ENCODE data around the gene TTC23L. TPM values are rescaled to one million over a fixed set of nuclear protein-coding genes. Genes with fewer than 3 reads are reported as not detected.

TTC23L gene
- total RNA-seq, 1 donor, result 0.10 TPM

DNA sequence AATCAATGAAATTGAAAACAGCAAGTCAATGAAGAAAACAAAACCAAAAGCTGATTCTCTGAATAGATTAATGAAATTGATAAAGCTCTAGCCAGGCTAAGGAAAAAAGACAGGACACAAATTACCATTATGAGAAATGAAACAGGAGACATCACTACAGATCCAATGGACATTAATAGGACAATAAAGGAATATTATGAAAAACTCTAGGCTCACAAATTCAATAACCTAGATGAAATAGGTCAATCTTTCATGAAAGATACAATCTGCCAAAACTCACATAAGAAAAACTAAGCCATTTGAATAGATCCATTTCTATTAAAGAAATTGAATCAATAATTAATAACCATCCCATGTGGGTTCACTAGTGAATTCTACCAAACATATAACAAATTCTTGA lies 37.3 kb downstream of the TTC23L start:
- no peaks in the 10 kb centered on the region for H3K27me3 ChIP-seq (ENCODE audit: insufficient read depth, low read length)
- H3K9me3 ChIP-seq (ENCODE audit: low read depth, low read length), result peaks cover 4% of the 10 kb centered on the region
- no peak overlapping the region for H3K4me3 ChIP-seq (ENCODE audit: low read length)
- no peaks in the 10 kb centered on the region for H3K4me1 ChIP-seq (ENCODE audit: insufficient read depth, low read length)

DNA sequence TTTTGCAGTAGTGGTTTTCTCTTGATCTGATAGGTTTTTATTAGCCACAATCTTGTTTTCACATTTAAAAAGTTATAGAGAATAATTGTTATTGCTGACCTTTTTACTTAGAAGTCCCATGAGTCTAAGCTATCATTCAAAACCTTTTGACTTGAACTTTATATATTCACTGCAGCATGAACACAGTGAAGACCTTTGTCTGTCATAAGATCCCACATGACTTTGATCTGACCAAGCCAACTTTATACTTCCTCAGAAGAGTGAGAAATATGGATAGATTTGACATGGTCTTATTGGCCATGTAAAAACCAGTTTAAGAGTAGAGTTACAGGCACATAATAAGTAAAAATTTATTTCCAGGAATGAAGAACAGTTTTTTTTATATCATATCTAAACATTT lies 42.3 kb downstream of the TTC23L start:
- Histone ChIP-seq H3K4me3 (ENCODE audit: low read length) (no peak overlapping the region), H3K4me1 (ENCODE audit: insufficient read depth, low read length) (no peaks in the 10 kb centered on the region), H3K9me3 (ENCODE audit: low read depth, low read length) (no peaks in the 10 kb centered on the region), H3K27me3 (ENCODE audit: insufficient read depth, low read length) (no peaks in the 10 kb centered on the region)

DNA sequence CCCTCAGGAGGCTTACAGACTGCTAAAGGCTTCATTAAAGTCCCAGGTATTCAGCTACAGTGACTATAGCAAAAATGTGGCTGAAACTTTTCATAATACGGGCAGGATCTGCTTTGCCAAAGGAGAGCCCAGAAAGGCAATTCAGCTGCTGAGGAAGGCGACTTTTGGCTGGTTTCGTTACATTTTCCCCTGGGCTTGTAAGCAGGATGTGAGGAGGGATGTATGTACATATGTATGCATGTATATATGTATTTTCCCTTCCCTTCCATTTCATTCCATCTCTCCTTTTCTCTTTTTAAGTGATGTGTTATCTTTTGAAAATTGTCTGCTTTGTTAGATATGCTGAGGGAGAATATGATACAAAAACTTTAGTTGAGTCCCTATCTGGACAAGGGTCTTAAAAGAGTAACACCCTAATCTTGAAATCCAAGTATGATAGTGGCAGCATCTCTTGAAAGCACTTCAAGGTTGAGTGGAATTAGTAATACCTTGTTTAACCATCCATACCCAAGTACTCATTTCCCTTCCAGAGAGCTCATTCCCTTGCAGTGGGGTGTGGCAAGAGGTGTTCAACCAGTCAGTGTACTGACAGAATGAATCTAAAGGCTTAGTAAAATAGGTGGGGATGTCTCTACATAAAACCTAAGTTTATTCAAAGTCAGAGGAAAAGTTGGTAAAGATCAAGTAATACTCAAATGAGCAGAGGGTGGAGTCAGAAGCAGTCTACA lies 47.6 kb downstream of the TTC23L start:
- no peaks in the 10 kb centered on the region for H3K4me1 ChIP-seq (ENCODE audit: insufficient read depth, low read length)
- H3K4me3 ChIP-seq (ENCODE audit: low read length), result no peak overlapping the region
- no peaks in the 10 kb centered on the region for H3K27me3 ChIP-seq (ENCODE audit: insufficient read depth, low read length)
- no peaks in the 10 kb centered on the region for H3K9me3 ChIP-seq (ENCODE audit: low read depth, low read length)

DNA sequence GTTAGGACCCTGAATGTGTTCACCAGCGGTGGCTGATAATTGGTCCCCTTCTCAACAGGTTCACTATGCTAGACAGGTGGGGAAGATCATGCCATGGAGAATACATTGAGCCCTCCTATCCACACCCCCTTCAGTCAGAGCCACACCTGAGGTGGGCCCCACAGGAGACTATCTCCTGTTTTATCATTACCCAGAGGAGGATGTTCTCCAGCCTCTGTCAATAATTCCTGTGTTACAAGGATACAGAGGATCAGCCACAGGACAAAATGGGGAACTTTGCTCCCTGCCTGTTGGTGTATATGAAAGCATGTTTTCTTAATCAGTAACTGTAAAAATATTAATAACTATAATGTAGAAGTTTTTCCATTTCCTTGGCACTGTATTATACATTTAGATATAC lies 50.4 kb downstream of the TTC23L start:
- H3K4me3 ChIP-seq (ENCODE audit: low read length), result no peak overlapping the region
- no peaks in the 10 kb centered on the region for H3K4me1 ChIP-seq (ENCODE audit: insufficient read depth, low read length)
- H3K27me3 ChIP-seq (ENCODE audit: insufficient read depth, low read length), result no peaks in the 10 kb centered on the region
- no peaks in the 10 kb centered on the region for H3K9me3 ChIP-seq (ENCODE audit: low read depth, low read length)

DNA sequence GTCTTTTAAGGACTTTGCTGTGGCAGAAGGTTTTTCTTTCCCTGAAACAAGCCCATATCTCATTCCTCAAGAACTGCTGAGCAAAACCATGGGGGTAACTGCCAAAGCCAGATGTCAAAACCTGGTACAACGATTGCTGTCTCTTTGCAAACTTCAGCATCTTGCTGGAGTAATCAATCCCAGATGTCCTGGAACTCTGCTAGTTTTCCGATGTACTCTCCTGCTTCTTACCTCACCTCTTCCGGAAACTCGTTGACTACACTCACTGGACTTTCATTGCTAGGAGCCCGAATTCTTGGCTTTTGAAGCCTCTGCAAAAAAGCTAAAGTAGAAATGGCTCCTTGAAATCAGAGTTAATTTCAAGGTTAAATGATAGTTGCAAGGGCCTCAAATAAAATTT lies 53.0 kb downstream of the TTC23L start:
- Histone ChIP-seq H3K4me1 (ENCODE audit: insufficient read depth, low read length) (no peaks in the 10 kb centered on the region), H3K9me3 (ENCODE audit: low read depth, low read length) (no peaks in the 10 kb centered on the region), H3K27me3 (ENCODE audit: insufficient read depth, low read length) (no peaks in the 10 kb centered on the region), H3K4me3 (ENCODE audit: low read length) (no peak overlapping the region)

DNA sequence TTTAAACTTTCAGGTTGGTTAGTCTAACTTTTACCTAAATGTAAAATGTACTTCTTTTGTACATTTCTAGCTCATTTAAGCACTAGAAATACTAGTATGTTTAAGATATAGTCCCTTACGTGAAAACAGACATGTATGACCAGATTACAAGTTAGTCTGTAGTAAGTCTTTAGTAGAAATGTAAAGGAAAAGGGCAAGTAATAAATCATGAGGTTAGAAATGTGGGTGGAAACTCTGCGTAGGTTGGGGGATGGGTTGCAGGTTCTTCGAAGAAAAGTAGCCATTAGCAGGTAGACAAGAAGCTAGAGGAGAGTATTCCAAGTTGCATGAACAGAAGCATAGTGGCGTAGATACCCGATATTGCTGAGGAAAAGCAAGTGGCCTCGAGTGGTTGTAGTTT lies 53.5 kb downstream of the TTC23L start:
- Histone ChIP-seq H3K4me1 (ENCODE audit: insufficient read depth, low read length) (no peaks in the 10 kb centered on the region), H3K4me3 (ENCODE audit: low read length) (no peak overlapping the region), H3K9me3 (ENCODE audit: low read depth, low read length) (no peaks in the 10 kb centered on the region), H3K27me3 (ENCODE audit: insufficient read depth, low read length) (no peaks in the 10 kb centered on the region)

DNA sequence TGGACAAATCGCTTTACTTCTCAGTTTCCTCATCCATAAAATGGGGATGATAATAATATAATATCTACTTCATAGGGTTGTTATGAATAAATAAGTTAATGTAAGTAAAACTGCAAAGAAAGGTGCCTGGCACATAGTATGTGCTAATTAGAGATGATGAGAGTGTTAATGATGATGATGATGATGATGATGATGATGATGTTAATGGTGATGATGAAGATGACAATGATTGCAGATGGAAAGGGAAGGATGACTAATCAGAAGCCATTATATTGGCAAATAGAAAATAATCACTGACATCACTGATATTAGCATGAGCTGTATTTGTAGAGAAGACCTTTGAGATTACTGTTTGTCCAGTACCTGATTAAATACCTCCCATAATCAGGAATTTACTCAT lies 55.8 kb downstream of the TTC23L start:
- Histone ChIP-seq H3K9me3 (ENCODE audit: low read depth, low read length) (no peaks in the 10 kb centered on the region), H3K4me1 (ENCODE audit: insufficient read depth, low read length) (no peaks in the 10 kb centered on the region), H3K27me3 (ENCODE audit: insufficient read depth, low read length) (no peaks in the 10 kb centered on the region)

DNA sequence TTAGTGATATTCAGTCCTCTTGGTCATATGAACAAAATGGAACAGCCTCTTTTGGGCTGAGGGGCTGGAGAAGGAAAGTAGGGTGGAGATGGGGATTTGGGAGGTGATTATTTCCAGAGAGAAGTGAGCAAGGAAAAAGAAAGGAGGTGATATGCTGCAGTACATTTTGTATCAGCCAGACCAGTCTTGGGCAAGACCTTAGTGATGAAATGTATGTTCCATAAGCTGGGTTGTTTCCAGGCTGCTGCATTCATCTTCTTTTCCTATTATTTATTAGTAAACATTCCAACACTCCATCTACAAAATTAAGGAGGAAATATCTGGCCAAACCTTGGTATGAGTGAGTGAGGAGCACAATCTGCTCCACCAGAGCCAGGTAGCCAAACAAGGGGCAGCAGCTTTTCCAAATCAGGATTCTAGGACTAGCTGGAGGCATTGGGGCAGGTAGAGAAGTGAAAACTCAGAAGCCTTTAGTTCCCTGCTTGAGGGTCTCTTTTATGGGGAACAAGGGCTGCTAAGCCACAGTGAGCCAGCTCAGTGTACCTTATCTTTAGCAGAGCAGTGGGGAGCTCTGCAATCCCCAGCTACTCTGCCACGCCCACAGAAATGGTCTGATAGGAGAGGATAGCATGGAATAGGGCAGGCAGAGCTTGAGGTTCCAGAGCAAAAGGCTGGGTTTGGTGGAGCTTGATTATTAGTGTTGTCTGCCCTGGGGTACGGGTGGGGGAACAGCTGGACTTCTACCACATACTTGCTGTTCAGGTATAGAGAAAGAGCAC lies 56.9 kb downstream of the TTC23L start:
- Histone ChIP-seq H3K27me3 (ENCODE audit: insufficient read depth, low read length) (no peaks in the 10 kb centered on the region), H3K9me3 (ENCODE audit: low read depth, low read length) (no peaks in the 10 kb centered on the region), H3K4me1 (ENCODE audit: insufficient read depth, low read length) (no peaks in the 10 kb centered on the region), H3K4me3 (ENCODE audit: low read length) (no peak overlapping the region)

More for the DNA sequence above, 55.8 kb downstream of the TTC23L start:
- no peak overlapping the region for H3K4me3 ChIP-seq (ENCODE audit: low read length)

DNA sequence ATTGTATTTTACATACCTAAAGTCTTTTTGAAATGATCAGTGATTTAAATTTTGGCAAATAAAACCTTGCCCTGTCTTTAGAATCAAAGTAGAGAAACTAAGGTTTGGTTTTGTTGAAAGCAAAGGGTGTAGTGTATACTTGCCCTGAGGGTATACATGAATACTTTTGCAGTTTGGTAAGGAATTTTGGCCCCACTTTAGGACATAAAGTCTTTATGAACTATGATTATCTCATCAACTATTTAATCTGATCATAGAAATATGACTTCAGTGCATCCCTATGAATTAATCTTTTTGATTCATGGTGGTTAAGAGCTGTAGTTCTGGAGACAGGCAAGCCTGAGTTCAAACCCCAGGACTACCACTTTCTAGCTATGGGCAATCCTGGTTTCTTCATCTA lies 58.7 kb downstream of the TTC23L start:
- Histone ChIP-seq H3K4me3 (ENCODE audit: low read length) (no peak overlapping the region), H3K4me1 (ENCODE audit: insufficient read depth, low read length) (no peaks in the 10 kb centered on the region), H3K9me3 (ENCODE audit: low read depth, low read length) (no peaks in the 10 kb centered on the region), H3K27me3 (ENCODE audit: insufficient read depth, low read length) (no peaks in the 10 kb centered on the region)

DNA sequence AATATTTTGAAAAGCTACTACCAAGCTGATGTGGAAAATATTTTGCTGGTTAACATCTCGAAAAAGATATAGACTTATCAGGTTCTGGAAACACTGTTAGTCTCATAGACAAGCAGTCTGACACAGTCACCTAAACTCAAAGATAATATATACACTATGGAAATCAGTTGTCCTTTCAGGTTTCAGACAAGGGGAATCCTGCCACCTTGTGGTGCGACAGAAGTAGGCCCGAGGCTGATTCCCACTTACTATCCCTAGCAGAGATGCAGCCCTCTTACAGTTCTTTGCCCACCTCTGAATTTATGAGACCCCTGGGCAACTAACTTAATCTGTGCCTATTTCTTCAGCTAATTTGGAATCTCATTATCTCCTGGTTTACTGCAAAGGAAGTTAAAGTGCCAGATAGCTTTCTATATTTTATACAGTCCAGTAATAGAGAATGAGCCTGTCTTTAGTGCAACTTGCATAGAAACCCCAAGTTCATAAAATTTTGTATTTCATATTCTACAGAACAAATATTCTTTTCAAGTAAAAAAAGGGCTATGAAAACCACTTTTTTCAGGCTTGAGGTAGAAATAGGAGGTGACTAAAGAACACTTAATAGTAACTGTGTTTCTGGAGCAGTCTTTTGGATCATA lies 59.4 kb downstream of the TTC23L start:
- Histone ChIP-seq H3K9me3 (ENCODE audit: low read depth, low read length) (no peaks in the 10 kb centered on the region), H3K4me1 (ENCODE audit: insufficient read depth, low read length) (no peaks in the 10 kb centered on the region), H3K27me3 (ENCODE audit: insufficient read depth, low read length) (no peaks in the 10 kb centered on the region), H3K4me3 (ENCODE audit: low read length) (no peak overlapping the region)

DNA sequence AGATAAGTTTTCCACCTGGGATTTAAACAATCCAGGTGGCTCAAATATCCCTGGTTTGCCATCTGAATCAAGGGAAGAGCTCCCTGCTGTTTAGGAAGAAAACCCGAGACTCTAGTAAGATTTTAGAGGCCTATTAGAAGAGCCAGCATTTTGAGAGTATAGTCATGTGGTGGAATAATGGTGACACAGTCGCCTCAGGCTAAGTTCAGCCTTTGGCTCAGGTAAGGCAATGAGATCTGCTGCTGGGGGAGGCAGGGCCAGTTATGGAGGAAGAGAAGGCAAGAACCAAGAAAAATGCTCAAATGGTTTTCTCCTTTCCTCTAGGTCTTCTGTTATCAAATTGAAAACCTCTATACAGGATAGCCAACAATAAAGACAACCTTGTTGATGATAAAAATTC lies 60.1 kb downstream of the TTC23L start:
- Histone ChIP-seq H3K4me3 (ENCODE audit: low read length) (no peak overlapping the region), H3K4me1 (ENCODE audit: insufficient read depth, low read length) (no peaks in the 10 kb centered on the region), H3K27me3 (ENCODE audit: insufficient read depth, low read length) (no peaks in the 10 kb centered on the region), H3K9me3 (ENCODE audit: low read depth, low read length) (no peaks in the 10 kb centered on the region)

DNA sequence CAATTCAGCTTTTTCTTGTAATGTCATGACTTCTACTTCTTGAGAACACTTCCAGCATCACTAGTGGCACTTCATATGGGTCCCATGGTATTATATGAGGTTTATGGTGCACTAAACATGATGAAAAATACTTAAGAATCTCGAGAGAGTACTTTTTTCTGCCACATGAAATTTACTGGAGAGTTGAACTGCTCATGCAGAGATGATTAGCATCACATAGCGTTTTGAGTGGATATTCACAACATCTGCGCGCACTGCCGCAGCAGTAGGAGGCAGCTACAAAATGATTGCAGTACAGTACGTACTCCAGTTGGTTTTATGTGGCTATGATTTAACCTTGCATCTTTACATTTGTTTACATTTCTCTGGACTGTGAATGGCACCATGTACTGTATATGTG lies 61.7 kb downstream of the TTC23L start:
- H3K27me3 ChIP-seq (ENCODE audit: insufficient read depth, low read length), result no peaks in the 10 kb centered on the region
- H3K9me3 ChIP-seq (ENCODE audit: low read depth, low read length), result no peaks in the 10 kb centered on the region
- no peak overlapping the region for H3K4me3 ChIP-seq (ENCODE audit: low read length)
- H3K4me1 ChIP-seq (ENCODE audit: insufficient read depth, low read length), result no peaks in the 10 kb centered on the region

DNA sequence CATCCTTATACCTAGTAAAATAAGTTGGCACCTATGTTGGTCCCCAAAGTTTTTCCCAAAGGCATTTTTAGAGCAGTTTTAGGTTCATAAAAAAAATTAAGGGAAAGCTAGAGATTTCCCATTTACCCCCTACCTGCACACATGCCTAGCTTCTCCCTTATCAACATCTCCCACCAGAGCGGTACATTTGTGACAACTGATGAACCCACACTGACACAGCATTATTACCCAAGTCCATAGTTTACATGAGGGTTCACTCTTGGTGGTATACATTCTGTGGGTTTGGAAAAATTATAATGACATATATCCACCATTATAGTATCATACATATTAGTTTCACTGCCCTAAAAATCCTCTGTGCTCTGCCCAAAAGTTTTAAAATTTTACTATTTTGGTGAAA lies 64.3 kb downstream of the TTC23L start:
- H3K9me3 ChIP-seq (ENCODE audit: low read depth, low read length), result no peaks in the 10 kb centered on the region
- H3K27me3 ChIP-seq (ENCODE audit: insufficient read depth, low read length), result no peaks in the 10 kb centered on the region
- no peaks in the 10 kb centered on the region for H3K4me1 ChIP-seq (ENCODE audit: insufficient read depth, low read length)
- H3K4me3 ChIP-seq (ENCODE audit: low read length), result no peak overlapping the region

DNA sequence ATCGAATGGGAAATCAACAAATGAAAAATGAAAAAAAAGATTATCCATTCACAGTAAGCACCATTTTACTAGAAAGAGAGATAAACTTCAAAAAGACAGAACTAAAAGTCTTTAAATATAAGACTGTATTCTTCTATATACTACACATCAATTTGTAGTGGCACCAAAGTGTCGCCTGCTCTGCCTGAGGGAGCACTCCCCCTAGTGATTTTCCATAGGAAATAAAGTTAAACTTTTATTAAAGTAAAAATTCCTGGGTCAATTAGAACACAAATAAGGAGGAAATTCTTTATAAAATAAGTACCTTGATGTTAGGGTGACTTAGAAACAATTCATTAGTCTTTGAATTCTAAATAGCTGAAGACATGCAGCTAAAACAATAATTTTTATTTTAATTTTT lies 66.6 kb downstream of the TTC23L start:
- no peaks in the 10 kb centered on the region for H3K27me3 ChIP-seq (ENCODE audit: insufficient read depth, low read length)
- no peaks in the 10 kb centered on the region for H3K9me3 ChIP-seq (ENCODE audit: low read depth, low read length)

DNA sequence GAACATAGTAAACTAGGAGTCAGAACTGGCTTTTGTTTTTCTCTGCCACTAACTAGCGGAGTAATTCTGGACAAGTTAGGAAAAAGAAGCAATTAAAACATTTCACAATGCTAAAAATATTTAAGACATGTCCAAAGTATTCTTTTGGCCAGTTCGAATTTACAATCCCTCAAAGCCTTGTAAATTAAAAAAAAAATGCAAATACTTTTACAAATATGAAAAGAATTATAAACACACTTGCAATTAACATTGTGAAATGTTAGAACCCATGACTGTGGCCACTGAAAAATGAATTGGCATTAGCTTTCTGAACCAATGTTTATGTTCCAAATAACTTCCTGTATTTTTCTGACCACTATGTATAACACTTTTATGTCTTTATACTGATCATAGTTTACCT lies 74.1 kb downstream of the TTC23L start:
- H3K4me1 ChIP-seq (ENCODE audit: insufficient read depth, low read length), result peaks cover 32% of the 10 kb centered on the region
- H3K4me3 ChIP-seq (ENCODE audit: low read length), result no peak overlapping the region
- H3K9me3 ChIP-seq (ENCODE audit: low read depth, low read length), result no peaks in the 10 kb centered on the region
- no peaks in the 10 kb centered on the region for H3K27me3 ChIP-seq (ENCODE audit: insufficient read depth, low read length)

More for the DNA sequence above, 66.6 kb downstream of the TTC23L start:
- H3K4me3 ChIP-seq (ENCODE audit: low read length), result no peak overlapping the region
- no peaks in the 10 kb centered on the region for H3K4me1 ChIP-seq (ENCODE audit: insufficient read depth, low read length)

Measured in mononuclear cell (primary cell).